RWPE1 (cell line): Measurements from ENCODE around the gene ADAM22.
A peak's percentile ranks its signal among the peaks of the same experiment; 100 is the strongest.
"Not testable (repeated sequence)": the region's sequence is repeated elsewhere in the genome, so short reads cannot be mapped to it uniquely, and the experiment has no call there.

Source experiments
- CTCF ChIA-PET: fragments of 350-600 bp; sonication (Branson Sonifier 250); formaldehyde crosslinking; extraction: SDS; loops from one replicate; lab custom pipeline; 2021; lab: Yijun Ruan, JAX
- POLR2A ChIA-PET: fragments of 400-600 bp; formaldehyde crosslinking; extraction: SDS; loops from one replicate; lab custom pipeline; 2020; ENCODE audit warnings: antibody characterized with exemption; ENCODE audit not compliant: low non-redundant PET; lab: Yijun Ruan, JAX
- DNase-seq: peaks from one replicate; pipeline ENCODE4 v3.0.0; 2012; ENCODE audit warnings: low spot score
- H3K27ac ChIP-seq: fragments of 450-650 bp; 2 replicates; pipeline ENCODE4 v1.5.1; 2017
- TF ChIP-seq, protein P1 (sequence below): fragments of 450-650 bp; conservative IDR thresholded peaks from 2 replicates; pipeline ENCODE4 v1.5.1; 2017; ENCODE audit warnings: low read depth, mild to moderate bottlenecking

ADAM22 gene

DNA sequence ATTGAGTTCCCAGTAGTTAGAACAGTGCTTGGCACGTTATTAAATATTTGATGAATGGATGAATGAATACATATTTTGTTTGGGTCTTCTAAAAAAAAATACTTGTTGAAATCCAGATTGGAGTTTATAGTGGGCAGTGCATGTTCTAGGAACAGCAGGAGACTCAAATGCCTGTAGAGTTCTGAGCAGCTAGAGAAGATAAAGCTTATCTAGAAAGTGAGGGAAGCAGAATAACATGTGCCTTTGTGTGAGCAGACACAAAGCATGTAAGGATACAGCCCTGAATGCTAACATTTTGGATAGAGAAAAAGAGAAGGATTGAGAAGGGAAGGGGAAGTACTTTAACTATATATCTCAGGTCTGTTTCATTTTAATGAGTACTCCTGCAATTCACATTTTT is 213.9 kb downstream of the ADAM22 start:
- ChIA-PET POLR2A (no interaction called here), CTCF (no interaction called here)
- TF ChIP-seq, protein P1, sequence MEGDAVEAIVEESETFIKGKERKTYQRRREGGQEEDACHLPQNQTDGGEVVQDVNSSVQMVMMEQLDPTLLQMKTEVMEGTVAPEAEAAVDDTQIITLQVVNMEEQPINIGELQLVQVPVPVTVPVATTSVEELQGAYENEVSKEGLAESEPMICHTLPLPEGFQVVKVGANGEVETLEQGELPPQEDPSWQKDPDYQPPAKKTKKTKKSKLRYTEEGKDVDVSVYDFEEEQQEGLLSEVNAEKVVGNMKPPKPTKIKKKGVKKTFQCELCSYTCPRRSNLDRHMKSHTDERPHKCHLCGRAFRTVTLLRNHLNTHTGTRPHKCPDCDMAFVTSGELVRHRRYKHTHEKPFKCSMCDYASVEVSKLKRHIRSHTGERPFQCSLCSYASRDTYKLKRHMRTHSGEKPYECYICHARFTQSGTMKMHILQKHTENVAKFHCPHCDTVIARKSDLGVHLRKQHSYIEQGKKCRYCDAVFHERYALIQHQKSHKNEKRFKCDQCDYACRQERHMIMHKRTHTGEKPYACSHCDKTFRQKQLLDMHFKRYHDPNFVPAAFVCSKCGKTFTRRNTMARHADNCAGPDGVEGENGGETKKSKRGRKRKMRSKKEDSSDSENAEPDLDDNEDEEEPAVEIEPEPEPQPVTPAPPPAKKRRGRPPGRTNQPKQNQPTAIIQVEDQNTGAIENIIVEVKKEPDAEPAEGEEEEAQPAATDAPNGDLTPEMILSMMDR = no peak
- DNase-seq = no peak
- H3K27ac ChIP-seq = no peak overlapping the region

DNA sequence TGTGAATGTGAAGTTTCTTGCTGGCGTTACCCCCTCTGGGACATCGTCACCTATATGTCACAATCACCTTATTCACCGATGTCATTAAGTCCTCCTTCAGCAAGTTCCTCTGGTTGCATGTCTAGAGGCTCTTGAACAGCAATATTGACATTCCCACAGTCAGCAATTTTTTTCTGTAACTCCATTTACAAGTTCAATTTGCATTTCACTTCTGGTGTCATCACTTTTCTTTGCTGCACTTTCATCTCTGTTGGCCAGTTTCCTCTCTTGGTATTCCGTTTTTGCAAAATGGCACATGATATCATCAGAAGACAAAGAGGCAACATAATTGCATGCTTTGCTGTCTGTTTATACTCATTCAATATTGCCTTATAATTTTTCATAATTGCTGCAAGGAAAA is 216.0 kb downstream of the ADAM22 start:
- ChIA-PET CTCF (interaction anchor here (0.8 kb wide), 1 partner anchor 696 kb away, joined by 3 read pairs; no protein-coding TSS in a partner anchor), POLR2A (no interaction called here)
- H3K27ac ChIP-seq = no peak overlapping the region
- TF ChIP-seq, protein P1 = no peak
- DNase-seq = no peak

DNA sequence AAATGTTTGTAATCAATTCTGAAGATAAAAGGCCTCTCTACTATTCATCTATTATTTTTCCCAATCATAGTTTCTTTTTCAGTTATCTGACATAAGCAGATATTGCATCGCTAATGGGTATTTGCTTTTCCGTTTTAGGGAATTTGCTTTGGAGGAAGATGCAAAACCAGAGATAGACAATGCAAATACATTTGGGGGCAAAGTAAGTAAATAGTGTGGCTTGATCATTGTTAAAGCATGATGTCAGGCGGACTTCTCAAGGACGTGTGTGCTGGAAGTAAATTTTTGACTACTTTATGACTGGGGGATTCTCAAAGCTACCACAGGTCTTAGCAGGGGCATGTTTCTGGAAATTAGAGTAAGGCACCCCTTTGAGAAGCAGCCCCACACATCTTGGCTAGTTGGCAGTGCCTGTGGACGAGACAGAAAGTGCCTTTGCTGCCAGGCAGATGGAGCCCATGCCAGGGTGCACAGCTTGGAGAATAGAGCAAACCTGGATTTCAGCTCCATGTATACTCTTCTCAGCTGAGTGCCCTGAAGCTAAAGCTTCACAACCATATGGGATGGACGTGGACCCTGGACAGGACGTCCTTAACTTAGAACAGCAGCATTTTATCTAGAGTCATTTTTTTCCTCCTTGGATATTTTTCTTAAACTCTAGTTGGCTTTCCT is 217.2 kb downstream of the ADAM22 start:
- TF ChIP-seq, protein P1 = no peak
- no peak overlapping the region for H3K27ac ChIP-seq
- DNase-seq = no peak
- ChIA-PET CTCF (interaction anchor here (0.6 to 0.8 kb wide), 4 partner anchors 79 to 698 kb away, joined by 3 read pairs; no protein-coding TSS in a partner anchor), POLR2A (no interaction called here)

DNA sequence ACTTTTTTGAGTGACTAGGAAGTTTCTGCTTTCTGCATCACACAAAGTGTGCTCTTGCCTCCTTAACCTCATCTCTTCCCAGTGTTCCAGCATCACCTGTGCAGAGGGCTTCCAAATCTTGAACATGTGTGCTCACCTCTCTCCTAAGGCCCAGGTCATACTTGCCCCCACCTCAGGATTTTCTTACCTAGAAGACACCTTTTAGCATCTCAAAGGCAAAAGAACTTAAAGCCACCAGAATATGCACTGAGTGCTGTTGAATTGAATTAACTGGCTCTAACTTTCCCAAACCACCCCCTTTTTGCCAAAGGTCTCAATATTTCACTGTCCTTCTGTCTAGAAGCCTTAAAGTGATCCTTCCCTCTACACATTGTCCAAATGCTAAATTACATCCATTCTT is 219.3 kb downstream of the ADAM22 start:
- TF ChIP-seq, protein P1 = no peak
- DNase-seq = no peak
- no peak overlapping the region for H3K27ac ChIP-seq
- CTCF ChIA-PET = no interaction called here
- POLR2A ChIA-PET = no interaction called here

DNA sequence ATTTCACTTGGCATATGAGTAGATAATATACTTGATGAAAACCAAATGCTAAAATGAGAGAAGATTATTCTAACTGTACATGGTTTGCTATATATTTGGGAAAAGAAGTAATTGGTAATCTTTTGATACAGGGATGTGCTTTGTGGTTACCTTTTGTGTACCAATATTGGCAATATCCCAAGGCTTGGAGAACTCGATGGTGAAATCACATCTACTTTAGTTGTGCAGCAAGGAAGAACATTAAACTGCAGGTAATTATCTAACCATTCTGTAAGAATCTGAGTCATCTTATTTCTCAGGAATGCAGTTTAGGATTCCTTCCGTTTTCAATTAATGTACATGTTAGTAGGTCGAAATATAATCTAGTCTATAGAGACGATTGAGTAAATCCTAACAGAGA is 221.7 kb downstream of the ADAM22 start:
- TF ChIP-seq, protein P1 = no peak
- CTCF ChIA-PET = no interaction called here

DNA sequence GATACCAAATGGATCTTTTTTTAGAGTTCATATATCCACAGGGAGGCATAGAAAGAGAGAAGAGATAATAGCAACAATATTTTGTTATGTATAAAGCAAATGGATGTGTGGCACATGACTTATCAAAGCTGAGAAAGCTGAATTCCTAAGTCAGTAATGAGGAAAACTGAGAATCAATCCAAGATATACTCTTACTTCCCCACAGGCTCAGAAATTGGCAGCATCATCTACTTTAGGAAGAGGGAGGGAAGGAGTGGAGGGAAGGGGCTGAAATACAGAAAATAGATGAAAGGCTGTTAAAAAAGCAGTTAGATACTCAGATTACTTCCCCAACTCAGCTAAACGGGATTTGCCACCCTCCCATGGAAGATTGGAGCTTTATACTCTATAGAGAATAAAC is 222.3 kb downstream of the ADAM22 start:
- ChIA-PET POLR2A (no interaction called here), CTCF (no interaction called here)
- no peak for DNase-seq
- TF ChIP-seq, protein P1 = no peak
- H3K27ac ChIP-seq = no peak overlapping the region

More for the DNA sequence above, 221.7 kb downstream of the ADAM22 start:
- no peak overlapping the region for H3K27ac ChIP-seq
- POLR2A ChIA-PET = no interaction called here
- DNase-seq = peak; percentile 28

DNA sequence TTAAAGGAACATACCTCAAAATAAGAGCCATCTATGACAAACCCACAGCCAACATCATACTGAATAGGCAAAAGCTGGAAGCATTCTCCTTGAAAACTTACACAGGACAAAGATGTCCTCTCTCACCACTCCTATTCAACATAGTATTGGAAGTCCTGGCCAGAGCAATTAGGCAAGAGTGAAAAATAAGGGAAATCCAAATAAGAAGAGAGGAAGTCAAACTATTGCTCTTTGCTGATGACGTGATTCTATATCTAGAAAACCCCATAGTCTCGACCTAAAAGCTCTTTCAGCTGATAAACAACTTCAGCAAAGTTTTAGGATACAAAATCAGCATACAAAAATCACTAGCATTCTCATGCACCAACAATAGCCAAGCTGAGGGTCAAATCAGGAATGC is 225.7 kb downstream of the ADAM22 start:
- H3K27ac ChIP-seq, POLR2A ChIA-PET, DNase-seq, CTCF ChIA-PET: not testable (repeated sequence)
